Heart left ventricle (tissue), 16 donors: ENCODE measurements around the gene PALLD. TPM values are rescaled to one million over a fixed set of nuclear protein-coding genes. Genes with fewer than 3 reads are reported as not detected.

Experiments
- ATAC-seq, 4 donors: fragments of 200-7000 bp; cut with Tn5 transposase; one replicate each; pipeline ENCODE4 v1.9.1; 2020 to 2022; ENCODE audit warnings: moderate library complexity in 4 of 4, mild to moderate bottlenecking in 3 of 4, moderate number of reproducible peaks in 1 of 4
- DNase-seq, 5 donors: peaks; one replicate each; pipeline ENCODE4 v3.0.0-alpha.2; 2020
- H3K27ac ChIP-seq, 12 donors: fragments of 200-600 bp; sonication (generic) in 4 of 12; one replicate each; pipeline versions ENCODE4 v1.5.0 to v1.8.0; 2016 to 2022; ENCODE audit warnings: mild to moderate bottlenecking in 2 of 12
- H3K27me3 ChIP-seq, 9 donors: fragments of 200-600 bp; sonication (generic) in 2 of 9; one replicate each; pipeline versions ENCODE4 v1.5.1 to v1.8.0; 2016 to 2022; ENCODE audit warnings: mild to moderate bottlenecking in 3 of 9
- H3K36me3 ChIP-seq, 9 donors: fragments of 200-600 bp; sonication (generic) in 2 of 9; one replicate each; pipeline versions ENCODE4 v1.5.0 to v1.8.0; 2018 to 2022; ENCODE audit warnings: mild to moderate bottlenecking in 2 of 9
- H3K4me1 ChIP-seq, 12 donors: fragments of 200-600 bp; sonication (generic) in 4 of 12; one replicate each; pipeline versions ENCODE4 v1.5.0 to v1.8.0; 2016 to 2022; ENCODE audit warnings: mild to moderate bottlenecking in 3 of 12
- H3K4me3 ChIP-seq, 12 donors: fragments of 200-600 bp; sonication (generic) in 4 of 12; one replicate each; pipeline versions ENCODE4 v1.5.0 to v1.8.0; 2017 to 2022; ENCODE audit warnings: mild to moderate bottlenecking in 9 of 12, moderate library complexity in 4 of 12
- H3K9me3 ChIP-seq, 12 donors: fragments of 200-600 bp; sonication (generic) in 4 of 12; one replicate each; pipeline versions ENCODE4 v1.5.0 to v1.8.0; 2016 to 2022; ENCODE audit warnings: mild to moderate bottlenecking in 1 of 12
- POLR2A ChIP-seq, 2 donors: fragments of 450-650 bp; IDR thresholded peaks; one replicate each; pipeline ENCODE4 v1.6.1; 2017; ENCODE audit warnings: antibody characterized with exemption in 2 of 2, mild to moderate bottlenecking in 2 of 2, moderate library complexity in 2 of 2
- WGBS, 4 donors: extraction: QIAGEN DNeasy Blood & Tissue Kit in 2 of 4; methylation state at CpG; one replicate each; pipeline versions ENCODE4 v1.1.5 to v1.1.7; 2013 to 2018; 5-methylcytosine and 5-hydroxymethylcytosine counted together
- intact Hi-C, 10 donors: fragments of 100-400 bp; cut with DNase I; formaldehyde crosslinking; loops; one replicate each; pipeline versions ENCODE4 v1.11.1 to v1.14.2; 2022
- polyA plus RNA-seq, 2 donors: library from polyadenylated mRNA; stranded (reverse); fragments of 200-250 nt; gene quantifications; one replicate each; pipeline ENCODE4 v1.2.3, GENCODE V29; 2013
- total RNA-seq, 9 donors: library from RNA; depleted of rRNA in 2 of 9; stranded (reverse); fragments of >200 nt in 2 of 9; fragmentation: NEBNext Ultra II Directional in 3 of 9; extraction: Animal tissue kit (Norgen Biotek cat#: 25700) in 3 of 9; gene quantifications; one replicate each; pipeline versions ENCODE4 v1.1.0 to v1.2.4, GENCODE V29; 2016 to 2023
- TF ChIP-seq, protein P1 (sequence below), 12 donors: fragments of 200-600 bp; sonication (generic) in 4 of 12; IDR thresholded peaks; one replicate each; pipeline versions ENCODE4 v1.5.0 to v1.8.0; 2018 to 2022; ENCODE audit warnings: antibody characterized with exemption in 12 of 12, mild to moderate bottlenecking in 5 of 12
- donor health status: ischemic (EF 13 %, LVEDD 7.1; RV severe dilation, severe dysfunction).
- donor health status: healthy with polysubstance abuse.
- donor health status: DM: no; HTN: yes; CAD: no.
- donor health status: DM: no; HTN: no; CAD: no.
- donor health status: ischemic (EF 25% LVEDD 6.9; RV normal size, moderate dysfunction).
- donor health status: ischemic (EF 25% LVEDD 5.7; RV mildly dilated, moderate dysfunction).
- donor health status: healthy.
- donor health status: DM: yes; HTN: yes; CAD: no.
- donor health status: ischemic (EF 35%, LVEDD 5.7; RV mildly dilated, moderate dysfunction).
- donor health status: nonischemic (EF 11% LVEDD 7.7; RV severe dilation, severe dysfunction).
- donor health status: DM: yes; HTN: yes; CAD: no.
- donor health status: PGD.
- donor health status: ischemic (EF 29% LVEDD 5.4; RV normal size, mild dysfunction).
- donor health status: nonischemic (EF 23%, LVEDD 6.1; RV moderate dilation, normal function).

Gene PALLD
- total and polyA plus RNA-seq, 11 donors: 193 to 1,428 (median 1,015) TPM

GRCh38 chr4:168866635-168867034, 369.8 kb downstream of the PALLD start:
- ATAC-seq: no peak
- Histone ChIP-seq H3K27ac (peak overlapping the region in 1 of 12 donors; percentile 63), H3K36me3 (peaks cover 0 to 13% (median 0%) of the 10 kb centered on the region in 9 donors), H3K27me3 (no peaks in the 10 kb centered on the region), H3K4me3 (no peak overlapping the region), H3K9me3 (no peaks in the 10 kb centered on the region), H3K4me1 (peaks cover 0 to 82% (median 35%) of the 10 kb centered on the region in 12 donors)
- intact Hi-C loops: loop anchor here in 1 of 10 donors (5.0 kb wide), 1 partner anchor 34 kb away; no protein-coding TSS in a partner anchor
- DNase-seq: no peak
- 92 to 95% (median 93%) methylated on average over 4 of the region's 4 CpGs for WGBS, 4 donors
- TF ChIP-seq POLR2A (IDR thresholded peaks at IDR 0.05): no peak
- TF ChIP-seq, protein P1, sequence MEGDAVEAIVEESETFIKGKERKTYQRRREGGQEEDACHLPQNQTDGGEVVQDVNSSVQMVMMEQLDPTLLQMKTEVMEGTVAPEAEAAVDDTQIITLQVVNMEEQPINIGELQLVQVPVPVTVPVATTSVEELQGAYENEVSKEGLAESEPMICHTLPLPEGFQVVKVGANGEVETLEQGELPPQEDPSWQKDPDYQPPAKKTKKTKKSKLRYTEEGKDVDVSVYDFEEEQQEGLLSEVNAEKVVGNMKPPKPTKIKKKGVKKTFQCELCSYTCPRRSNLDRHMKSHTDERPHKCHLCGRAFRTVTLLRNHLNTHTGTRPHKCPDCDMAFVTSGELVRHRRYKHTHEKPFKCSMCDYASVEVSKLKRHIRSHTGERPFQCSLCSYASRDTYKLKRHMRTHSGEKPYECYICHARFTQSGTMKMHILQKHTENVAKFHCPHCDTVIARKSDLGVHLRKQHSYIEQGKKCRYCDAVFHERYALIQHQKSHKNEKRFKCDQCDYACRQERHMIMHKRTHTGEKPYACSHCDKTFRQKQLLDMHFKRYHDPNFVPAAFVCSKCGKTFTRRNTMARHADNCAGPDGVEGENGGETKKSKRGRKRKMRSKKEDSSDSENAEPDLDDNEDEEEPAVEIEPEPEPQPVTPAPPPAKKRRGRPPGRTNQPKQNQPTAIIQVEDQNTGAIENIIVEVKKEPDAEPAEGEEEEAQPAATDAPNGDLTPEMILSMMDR (IDR thresholded peaks at IDR 0.05): no peak

- no peak for ATAC-seq
- Histone ChIP-seq H3K27me3 (no peaks in the 10 kb centered on the region), H3K27ac (peak overlapping the region in 3 of 12 donors; percentile 45 to 71 (median 63))
Observed at GRCh38 chr4:168867128-168867527, 370.3 kb downstream of the PALLD start.

DNA sequence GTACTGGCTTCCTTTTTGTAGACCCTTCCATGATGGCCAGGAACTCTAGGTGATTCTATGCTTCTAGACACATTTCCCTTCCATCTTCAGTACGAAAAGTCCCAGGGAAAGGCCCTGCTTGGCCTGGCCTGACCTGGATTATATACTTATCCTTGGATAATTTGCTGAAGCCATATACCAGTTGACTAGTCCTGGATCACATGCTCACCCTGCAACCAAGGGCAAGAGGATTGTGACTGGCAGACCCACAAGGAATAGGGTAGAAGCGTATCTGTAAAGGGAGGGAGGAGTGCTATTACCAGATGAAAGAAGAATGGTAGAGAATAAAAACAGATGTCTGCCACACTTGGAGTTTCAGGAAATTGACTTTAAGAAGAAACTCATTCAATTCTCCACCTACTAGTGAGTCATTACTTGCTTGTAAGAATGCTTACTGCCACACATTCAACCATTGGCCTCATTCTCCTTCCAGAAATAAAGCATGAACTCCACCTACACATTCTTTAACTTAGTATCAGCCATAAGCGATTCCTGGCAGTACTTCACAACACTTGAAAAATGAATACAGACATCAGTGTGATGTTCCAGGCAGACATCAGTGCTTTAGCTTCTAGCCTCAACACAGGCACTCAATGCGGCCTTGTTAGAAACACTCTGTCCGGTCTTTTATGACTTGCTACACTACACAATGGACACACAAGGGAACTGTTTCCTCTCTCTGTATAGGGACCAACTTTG, 371.4 kb downstream of the PALLD start:
- peak overlapping the region in 11 of 12 donors; percentile 21 to 74 (median 53) for H3K27ac ChIP-seq
- DNase-seq (no peak), ATAC-seq (peak in 2 of 4 donors; percentile 23 to 30)
- H3K27me3 ChIP-seq: no peaks in the 10 kb centered on the region
- H3K4me3 ChIP-seq: no peak overlapping the region
- TF ChIP-seq, protein P1 (IDR thresholded peaks at IDR 0.05): no peak
- TF ChIP-seq POLR2A (IDR thresholded peaks at IDR 0.05): no peak
- H3K4me1 ChIP-seq: peaks cover 0 to 88% (median 34%) of the 10 kb centered on the region in 12 donors
- intact Hi-C loops: loop anchor here in 1 of 10 donors (5.0 kb wide), 1 partner anchor 36 kb away; no protein-coding TSS in a partner anchor
- peaks cover 0 to 11% (median 0%) of the 10 kb centered on the region in 9 donors for H3K36me3 ChIP-seq
- H3K9me3 ChIP-seq: no peaks in the 10 kb centered on the region
- WGBS, 4 donors: 62 to 73% (median 68%) methylated on average over 5 of the region's 5 CpGs

More at GRCh38 chr4:168867128-168867527, 370.3 kb downstream of the PALLD start:
- H3K4me3 ChIP-seq: no peak overlapping the region
- no peaks in the 10 kb centered on the region for H3K9me3 ChIP-seq
- intact Hi-C loops: loop anchor here in 1 of 10 donors (5.0 kb wide), 1 partner anchor 35 kb away; no protein-coding TSS in a partner anchor
- H3K4me1 ChIP-seq: peaks cover 0 to 84% (median 35%) of the 10 kb centered on the region in 12 donors
- DNase-seq: no peak
- 83 to 94% (median 91%) methylated on average over 2 of the region's 2 CpGs for WGBS, 4 donors
- TF ChIP-seq, protein P1 (IDR thresholded peaks at IDR 0.05): no peak
- no peak for TF ChIP-seq POLR2A (IDR thresholded peaks at IDR 0.05)
- peaks cover 0 to 16% (median 0%) of the 10 kb centered on the region in 9 donors for H3K36me3 ChIP-seq

DNA sequence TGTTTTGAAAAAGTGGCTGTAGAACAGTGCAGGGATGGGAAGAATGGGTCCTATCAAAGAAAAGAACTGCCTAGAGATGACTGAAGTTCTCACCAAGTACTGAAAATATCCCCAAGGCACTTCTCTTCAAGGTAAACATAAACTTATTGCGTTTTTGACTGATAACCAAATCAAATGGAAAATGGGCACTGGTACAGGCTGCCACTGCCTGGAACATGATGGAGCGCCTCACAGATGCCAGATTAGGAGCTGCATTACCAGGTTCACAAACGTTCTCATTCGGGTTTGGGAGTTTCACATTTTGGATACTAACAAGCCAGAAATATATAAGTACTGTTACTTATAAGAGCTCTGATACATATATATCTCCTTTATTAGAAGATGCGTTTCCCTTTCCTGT, 371.9 kb downstream of the PALLD start:
- intact Hi-C loops: loop anchor here in 1 of 10 donors (5.0 kb wide), 1 partner anchor 37 kb away; no protein-coding TSS in a partner anchor
- WGBS, 4 donors: 55 to 70% (median 60%) methylated on average over 5 of the region's 5 CpGs

More for the DNA sequence above, 371.9 kb downstream of the PALLD start:
- Histone ChIP-seq H3K4me1 (peaks cover 0 to 88% (median 34%) of the 10 kb centered on the region in 12 donors), H3K4me3 (no peak overlapping the region), H3K36me3 (peaks cover 0 to 11% (median 0%) of the 10 kb centered on the region in 9 donors), H3K9me3 (no peaks in the 10 kb centered on the region), H3K27me3 (no peaks in the 10 kb centered on the region), H3K27ac (peak overlapping the region; percentile 21 to 74 (median 53))
- no peak for DNase-seq
- peak; percentile 53 to 62 (median 62) for ATAC-seq
- TF ChIP-seq POLR2A (IDR thresholded peaks at IDR 0.05): no peak
- TF ChIP-seq, protein P1 (IDR thresholded peaks at IDR 0.05): peak in 1 of 12 donors; percentile 17
